Upper lobe of left lung (tissue), 4 donors: ENCODE data around the gene GMIP.

ENCODE experiments used
- CTCF ChIP-seq, 6 experiments: fragments of 450-650 bp in 4 of 6; fragments of 200-600 bp in 2 of 6; sonication (generic) in 2 of 6; IDR thresholded peaks; one replicate each; pipeline ENCODE4 v1.5.1; 2016 to 2019; ENCODE audit warnings: antibody characterized with exemption in 6 of 6
- POLR2A ChIP-seq, 4 donors: fragments of 450-650 bp; IDR thresholded peaks; one replicate each; pipeline ENCODE4 v1.5.1; 2016 to 2017; ENCODE audit warnings: antibody characterized with exemption in 4 of 4, mild to moderate bottlenecking in 2 of 4

- TF ChIP-seq CTCF (IDR thresholded peaks at IDR 0.05): no peak
- no peak for TF ChIP-seq POLR2A (IDR thresholded peaks at IDR 0.05)
Observed at GRCh38 chr19:19670070-19670551, 26.7 kb upstream of the GMIP start.
